ENCODE data around the gene KANSL1. TPM values are rescaled to one million over a fixed set of nuclear protein-coding genes. Genes with fewer than 3 reads are reported as not detected.

Gene KANSL1
- total and polyA plus RNA-seq, 9 of the 15 experiments (the other 6 are each of a cell fraction or from before 2014, with no cell fraction given), result 3.6 to 55.4 (median 31.8) TPM

DNA sequence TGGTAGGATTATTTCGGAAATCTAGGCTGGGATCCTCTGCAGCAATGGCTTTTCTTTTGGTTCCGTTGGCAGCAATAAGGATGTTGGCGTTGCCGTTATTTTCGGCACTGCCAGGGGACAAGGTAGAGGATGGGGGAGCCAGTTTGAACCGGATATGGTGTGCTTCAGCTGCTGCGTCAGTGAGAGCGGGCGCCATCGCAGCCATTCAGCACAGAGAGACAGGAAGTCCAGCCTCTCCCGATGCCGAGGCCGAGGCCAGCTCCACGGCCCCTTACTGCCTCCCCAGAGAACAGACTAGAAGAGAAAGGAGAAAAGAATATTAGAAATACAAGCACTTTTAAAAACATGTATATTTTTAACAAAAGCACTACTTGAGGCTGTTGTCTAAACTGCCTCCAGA, 21.3 kb downstream of the KANSL1 start:
- no peak overlapping the region for H3K9ac ChIP-seq (ENCODE audit: insufficient read depth in 1 of 2, low read depth in 2 of 2, low read length in 2 of 2)
- no peak overlapping the region for H2AFZ ChIP-seq (ENCODE audit: low read depth, low read length)
- no peak overlapping the region for H3K27ac ChIP-seq (ENCODE audit: extremely low read depth, low read depth, low read length)
- ChIA-PET POLR2A (interaction anchor here (0.9 to 5.3 kb wide), 6 partner anchors 9 to 30 kb away, joined by 3 to 29 read pairs (median 16); no protein-coding TSS in a partner anchor), CTCF (ENCODE audit: low intra/inter-chr PET ratio) (interaction anchor here (0.8 kb wide), 1 partner anchor 16 kb away, joined by 3 read pairs; no protein-coding TSS in a partner anchor)
- FAIRE-seq, result no peak
- DNase-seq (ENCODE audit: extremely low read depth in 1 of 4, low spot score in 3 of 4), result no peak
- H3K9me1 ChIP-seq (ENCODE audit: control insufficient read depth, insufficient read depth, low read length), result peaks cover 4% of the 10 kb centered on the region
- ATAC-seq, result no peak
- WGBS (ENCODE audit: insufficient coverage, low coverage, missing lambda C conversion rate), result 90% methylated on average over 14 of the region's 14 CpGs
- TF ChIP-seq, protein P1, sequence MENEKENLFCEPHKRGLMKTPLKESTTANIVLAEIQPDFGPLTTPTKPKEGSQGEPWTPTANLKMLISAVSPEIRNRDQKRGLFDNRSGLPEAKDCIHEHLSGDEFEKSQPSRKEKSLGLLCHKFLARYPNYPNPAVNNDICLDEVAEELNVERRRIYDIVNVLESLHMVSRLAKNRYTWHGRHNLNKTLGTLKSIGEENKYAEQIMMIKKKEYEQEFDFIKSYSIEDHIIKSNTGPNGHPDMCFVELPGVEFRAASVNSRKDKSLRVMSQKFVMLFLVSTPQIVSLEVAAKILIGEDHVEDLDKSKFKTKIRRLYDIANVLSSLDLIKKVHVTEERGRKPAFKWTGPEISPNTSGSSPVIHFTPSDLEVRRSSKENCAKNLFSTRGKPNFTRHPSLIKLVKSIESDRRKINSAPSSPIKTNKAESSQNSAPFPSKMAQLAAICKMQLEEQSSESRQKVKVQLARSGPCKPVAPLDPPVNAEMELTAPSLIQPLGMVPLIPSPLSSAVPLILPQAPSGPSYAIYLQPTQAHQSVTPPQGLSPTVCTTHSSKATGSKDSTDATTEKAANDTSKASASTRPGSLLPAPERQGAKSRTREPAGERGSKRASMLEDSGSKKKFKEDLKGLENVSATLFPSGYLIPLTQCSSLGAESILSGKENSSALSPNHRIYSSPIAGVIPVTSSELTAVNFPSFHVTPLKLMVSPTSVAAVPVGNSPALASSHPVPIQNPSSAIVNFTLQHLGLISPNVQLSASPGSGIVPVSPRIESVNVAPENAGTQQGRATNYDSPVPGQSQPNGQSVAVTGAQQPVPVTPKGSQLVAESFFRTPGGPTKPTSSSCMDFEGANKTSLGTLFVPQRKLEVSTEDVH (IDR thresholded peaks at IDR 0.05; ENCODE audit: low read depth, partially characterized antibody), result no peak
- TF ChIP-seq BRD4 (IDR thresholded peaks at IDR 0.05) (no peak), ZFP1 (CRISPR knock-in tag; IDR thresholded peaks at IDR 0.05) (no peak)
- intact Hi-C loops (cut with micrococcal nuclease), result no loop called here
- H3K27me3 ChIP-seq (ENCODE audit: control insufficient read depth in 2 of 2, insufficient read depth in 2 of 2, low read length in 2 of 2), result no peaks in the 10 kb centered on the region
- no peaks in the 10 kb centered on the region for H3K9me3 ChIP-seq (replicated peaks; ENCODE audit: control insufficient read depth, insufficient read depth, low read depth, low read length)
- no peak overlapping the region for H3K4me2 ChIP-seq (ENCODE audit: insufficient read depth, low read length)
- H3K4me3 ChIP-seq, result no peak overlapping the region
- peaks cover 100% of the 10 kb centered on the region for H3K79me2 ChIP-seq (ENCODE audit: control insufficient read depth, insufficient read depth, low read length)
- in situ Hi-C loops (cut with MboI), result no loop called here
- BruUV-seq (replicated peaks), result no TSS peak
- H3K4me1 ChIP-seq (replicated peaks in 1 of 2; ENCODE audit: control insufficient read depth in 2 of 2, insufficient read depth in 2 of 2, low read length in 2 of 2), result peaks cover 0 to 3% of the 10 kb centered on the region in 2 experiments; a peak in 3 of 5 replicates
- peaks cover 57% of the 10 kb centered on the region for H3K36me3 ChIP-seq (ENCODE audit: control insufficient read depth, insufficient read depth, low read length)
- peaks cover 16% of the 10 kb centered on the region for H4K20me1 ChIP-seq (replicated peaks; ENCODE audit: control insufficient read depth, insufficient read depth, low read length)

Measured in K562 (cell line).